Measurements from ENCODE around the gene HERC2. TPM values are rescaled to one million over a fixed set of nuclear protein-coding genes. Genes with fewer than 3 reads are reported as not detected.

The HERC2 gene
- total RNA-seq, 1 experiment from 2014 or later, result 19.7 TPM

GRCh38 chr15:28184166-28184565 is 137.8 kb downstream of the HERC2 start:
- no TSS peak for BruUV-seq (replicated peaks)

DNA sequence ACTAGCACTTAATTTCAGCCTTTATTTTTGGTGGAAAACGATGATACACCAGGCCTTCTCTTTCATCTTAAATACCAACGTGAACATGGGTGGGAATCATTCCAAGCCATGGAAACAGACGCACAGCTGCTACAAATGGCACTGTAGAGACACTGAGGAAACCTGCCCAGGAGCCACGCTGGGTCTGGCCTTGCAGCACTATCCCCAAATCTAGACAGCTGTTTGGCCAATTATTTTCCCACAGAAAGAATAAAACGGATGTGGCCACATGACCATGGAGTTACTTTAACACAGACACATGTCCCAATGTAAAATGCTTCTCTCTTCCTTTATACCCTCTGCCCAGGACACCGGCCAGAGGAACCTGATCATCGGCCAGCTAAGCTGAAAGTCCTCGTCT is 139.2 kb downstream of the HERC2 start:
- no TSS peak for BruUV-seq (replicated peaks)
- Mint-ChIP-seq H3K4me3 (ENCODE audit: low read depth, unreplicated experiment) (no peak overlapping the region), H3K27ac (ENCODE audit: unreplicated experiment) (no peak overlapping the region), H3K36me3 (ENCODE audit: insufficient read depth, unreplicated experiment) (no peaks in the 10 kb centered on the region), H3K27me3 (ENCODE audit: unreplicated experiment) (no peaks in the 10 kb centered on the region), H3K4me1 (ENCODE audit: low read depth, unreplicated experiment) (no peaks in the 10 kb centered on the region), H3K9me3 (ENCODE audit: low read depth, unreplicated experiment) (no peaks in the 10 kb centered on the region)
- CTCF ChIA-PET, result no interaction called here
- no peak for TF ChIP-seq CTCF (IDR thresholded peaks at IDR 0.05; ENCODE audit: unreplicated experiment)
- DNase-seq, result no peak
- intact Hi-C loops (cut with micrococcal nuclease; ENCODE audit: unreplicated experiment), result no loop called here

More at GRCh38 chr15:28184166-28184565, 137.8 kb downstream of the HERC2 start:
- intact Hi-C loops (cut with micrococcal nuclease; ENCODE audit: unreplicated experiment), result no loop called here
- H3K36me3 Mint-ChIP-seq (ENCODE audit: insufficient read depth, unreplicated experiment), result no peaks in the 10 kb centered on the region
- no peak overlapping the region for H3K4me3 Mint-ChIP-seq (ENCODE audit: low read depth, unreplicated experiment)
- no peak for TF ChIP-seq CTCF (IDR thresholded peaks at IDR 0.05; ENCODE audit: unreplicated experiment)
- no peaks in the 10 kb centered on the region for H3K4me1 Mint-ChIP-seq (ENCODE audit: low read depth, unreplicated experiment)
- no peak for DNase-seq
- CTCF ChIA-PET, result no interaction called here
- H3K27me3 Mint-ChIP-seq (ENCODE audit: unreplicated experiment), result no peaks in the 10 kb centered on the region
- no peak overlapping the region for H3K27ac Mint-ChIP-seq (ENCODE audit: unreplicated experiment)
- no peaks in the 10 kb centered on the region for H3K9me3 Mint-ChIP-seq (ENCODE audit: low read depth, unreplicated experiment)

- no peaks in the 10 kb centered on the region for H3K4me1 Mint-ChIP-seq (ENCODE audit: low read depth, unreplicated experiment)
- no TSS peak for BruUV-seq (replicated peaks)
- CTCF ChIA-PET, result no interaction called here
- H3K27me3 Mint-ChIP-seq (ENCODE audit: unreplicated experiment), result no peaks in the 10 kb centered on the region
- no peaks in the 10 kb centered on the region for H3K36me3 Mint-ChIP-seq (ENCODE audit: insufficient read depth, unreplicated experiment)
- no peak overlapping the region for H3K4me3 Mint-ChIP-seq (ENCODE audit: low read depth, unreplicated experiment)
- DNase-seq, result no peak
- H3K27ac Mint-ChIP-seq (ENCODE audit: unreplicated experiment), result no peak overlapping the region
- no peak for TF ChIP-seq CTCF (IDR thresholded peaks at IDR 0.05; ENCODE audit: unreplicated experiment)
- H3K9me3 Mint-ChIP-seq (ENCODE audit: low read depth, unreplicated experiment), result no peaks in the 10 kb centered on the region
- intact Hi-C loops (cut with micrococcal nuclease; ENCODE audit: unreplicated experiment), result no loop called here
Measured at GRCh38 chr15:28182216-28182615, 139.8 kb downstream of the HERC2 start.

- intact Hi-C loops (cut with micrococcal nuclease; ENCODE audit: unreplicated experiment), result no loop called here
- BruUV-seq (replicated peaks), result no TSS peak
- no peaks in the 10 kb centered on the region for H3K36me3 Mint-ChIP-seq (ENCODE audit: insufficient read depth, unreplicated experiment)
- no peaks in the 10 kb centered on the region for H3K4me1 Mint-ChIP-seq (ENCODE audit: low read depth, unreplicated experiment)
- no peaks in the 10 kb centered on the region for H3K9me3 Mint-ChIP-seq (ENCODE audit: low read depth, unreplicated experiment)
- DNase-seq, result no peak
- no peak overlapping the region for H3K27ac Mint-ChIP-seq (ENCODE audit: unreplicated experiment)
- no peaks in the 10 kb centered on the region for H3K27me3 Mint-ChIP-seq (ENCODE audit: unreplicated experiment)
- CTCF ChIA-PET, result no interaction called here
- H3K4me3 Mint-ChIP-seq (ENCODE audit: low read depth, unreplicated experiment), result no peak overlapping the region
- TF ChIP-seq CTCF (IDR thresholded peaks at IDR 0.05; ENCODE audit: unreplicated experiment), result no peak
Measured at GRCh38 chr15:28181366-28181765, 140.6 kb downstream of the HERC2 start.

GRCh38 chr15:28179270-28179669 is 142.7 kb downstream of the HERC2 start:
- H3K27ac Mint-ChIP-seq (ENCODE audit: unreplicated experiment), result no peak overlapping the region
- CTCF ChIA-PET, result no interaction called here

More at GRCh38 chr15:28179270-28179669, 142.7 kb downstream of the HERC2 start:
- H3K9me3 Mint-ChIP-seq (ENCODE audit: low read depth, unreplicated experiment), result no peaks in the 10 kb centered on the region
- H3K4me3 Mint-ChIP-seq (ENCODE audit: low read depth, unreplicated experiment), result no peak overlapping the region
- no peak for DNase-seq
- BruUV-seq (replicated peaks), result no TSS peak
- intact Hi-C loops (cut with micrococcal nuclease; ENCODE audit: unreplicated experiment), result no loop called here
- TF ChIP-seq CTCF (IDR thresholded peaks at IDR 0.05; ENCODE audit: unreplicated experiment), result no peak
- no peaks in the 10 kb centered on the region for H3K36me3 Mint-ChIP-seq (ENCODE audit: insufficient read depth, unreplicated experiment)
- no peaks in the 10 kb centered on the region for H3K4me1 Mint-ChIP-seq (ENCODE audit: low read depth, unreplicated experiment)
- H3K27me3 Mint-ChIP-seq (ENCODE audit: unreplicated experiment), result no peaks in the 10 kb centered on the region

Measured in Calu3 (cell line).